Activated CD8-positive, alpha-beta memory T cell treated with anti-CD3 and anti-CD28 coated beads for 1 hour (primary cell): ENCODE results near the gene CLCN1.
"Not testable (repeated sequence)": the region's sequence is repeated elsewhere in the genome, so short reads cannot be mapped to it uniquely, and the experiment has no call there.

Experiments
- DNase-seq, 2 donors: peaks; one replicate each; pipeline ENCODE4 v3.0.0-alpha.2; 2020; ENCODE audit warnings: low read depth in 1 of 2; ENCODE audit errors: extremely low read depth in 1 of 2

Gene CLCN1

DNA sequence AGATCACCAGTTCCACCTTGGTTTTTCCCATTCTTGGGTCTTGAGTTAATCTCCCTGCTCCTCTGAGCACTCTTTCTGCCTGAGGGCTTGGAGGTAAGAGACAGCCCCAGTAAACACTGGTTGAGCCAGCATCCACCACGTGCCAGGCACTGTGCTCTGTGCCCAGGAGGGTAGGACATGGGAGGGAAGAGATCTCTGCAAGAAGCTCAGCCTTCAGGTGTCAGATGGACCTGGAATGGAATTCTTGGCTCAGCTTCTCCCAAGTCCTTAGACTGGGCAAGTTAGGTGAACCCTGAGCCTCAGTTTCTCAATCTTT is 67.7 kb downstream of the CLCN1 start:
- DNase-seq = no peak

DNA sequence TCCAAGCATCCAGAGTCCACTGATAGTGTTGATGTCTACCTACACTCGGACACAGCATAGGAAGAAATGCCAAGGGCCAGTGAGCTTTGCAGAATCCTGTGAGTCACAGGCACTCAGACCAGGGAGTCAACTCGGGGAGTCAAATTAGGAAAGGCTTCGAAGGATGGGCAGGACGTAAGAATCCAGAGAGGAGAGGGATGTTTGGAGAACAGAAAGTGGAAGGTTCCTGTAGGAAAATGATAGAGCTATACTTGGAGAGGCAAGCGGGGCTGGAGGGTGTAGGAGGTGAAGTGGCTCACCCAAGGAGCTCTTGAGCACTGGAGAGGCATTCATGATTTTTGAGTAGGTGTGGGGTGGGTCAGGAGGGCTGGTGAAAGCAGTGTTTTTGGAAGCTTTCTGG is 68.2 kb downstream of the CLCN1 start:
- DNase-seq = no peak

DNA sequence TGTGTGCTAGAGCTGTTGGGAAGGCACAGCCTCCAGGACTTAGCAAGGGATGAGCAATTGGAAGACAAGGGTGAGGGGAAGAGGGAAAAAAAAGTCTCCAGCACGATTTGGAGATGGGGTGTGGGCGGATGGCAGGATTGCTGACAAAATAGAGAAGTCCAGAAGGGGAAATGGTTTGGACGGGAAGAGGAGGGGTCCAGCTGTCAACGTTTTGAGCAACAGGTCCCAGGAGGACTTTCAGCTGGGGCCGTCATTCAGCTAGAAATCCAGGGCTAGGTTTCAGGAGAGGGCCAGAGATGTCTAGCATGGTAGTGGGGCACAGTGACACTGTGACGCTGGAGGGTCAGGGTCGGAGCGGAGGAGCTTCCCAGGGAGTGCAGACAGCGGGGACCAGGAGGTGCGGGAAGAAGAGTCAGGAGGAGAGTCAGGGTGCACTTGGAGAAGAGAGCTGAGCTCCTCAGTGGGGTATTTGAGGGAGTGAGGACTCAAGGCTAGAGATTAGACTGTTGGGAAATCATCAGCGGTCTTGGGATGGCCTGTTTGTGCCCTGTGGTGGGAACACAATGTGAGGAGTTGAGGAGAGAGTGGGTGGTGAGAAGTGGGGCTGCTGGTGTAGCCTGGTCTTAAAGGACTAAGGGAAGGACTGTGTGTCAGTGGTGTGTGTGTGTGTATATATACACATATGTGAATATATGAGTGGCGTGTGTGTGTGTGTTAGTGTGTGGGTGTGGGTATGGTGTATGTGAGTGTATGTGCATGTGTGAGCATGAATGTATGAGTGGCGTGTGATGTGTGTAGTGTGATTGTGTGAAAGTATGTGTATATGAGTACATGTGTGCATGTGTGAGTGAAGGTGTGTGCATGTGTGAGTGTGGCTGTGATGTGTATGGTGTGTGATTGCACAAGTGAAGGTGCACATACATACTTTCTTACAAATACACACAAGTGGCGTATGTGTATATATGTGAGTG is 69.0 kb downstream of the CLCN1 start:
- DNase-seq = no peak

DNA sequence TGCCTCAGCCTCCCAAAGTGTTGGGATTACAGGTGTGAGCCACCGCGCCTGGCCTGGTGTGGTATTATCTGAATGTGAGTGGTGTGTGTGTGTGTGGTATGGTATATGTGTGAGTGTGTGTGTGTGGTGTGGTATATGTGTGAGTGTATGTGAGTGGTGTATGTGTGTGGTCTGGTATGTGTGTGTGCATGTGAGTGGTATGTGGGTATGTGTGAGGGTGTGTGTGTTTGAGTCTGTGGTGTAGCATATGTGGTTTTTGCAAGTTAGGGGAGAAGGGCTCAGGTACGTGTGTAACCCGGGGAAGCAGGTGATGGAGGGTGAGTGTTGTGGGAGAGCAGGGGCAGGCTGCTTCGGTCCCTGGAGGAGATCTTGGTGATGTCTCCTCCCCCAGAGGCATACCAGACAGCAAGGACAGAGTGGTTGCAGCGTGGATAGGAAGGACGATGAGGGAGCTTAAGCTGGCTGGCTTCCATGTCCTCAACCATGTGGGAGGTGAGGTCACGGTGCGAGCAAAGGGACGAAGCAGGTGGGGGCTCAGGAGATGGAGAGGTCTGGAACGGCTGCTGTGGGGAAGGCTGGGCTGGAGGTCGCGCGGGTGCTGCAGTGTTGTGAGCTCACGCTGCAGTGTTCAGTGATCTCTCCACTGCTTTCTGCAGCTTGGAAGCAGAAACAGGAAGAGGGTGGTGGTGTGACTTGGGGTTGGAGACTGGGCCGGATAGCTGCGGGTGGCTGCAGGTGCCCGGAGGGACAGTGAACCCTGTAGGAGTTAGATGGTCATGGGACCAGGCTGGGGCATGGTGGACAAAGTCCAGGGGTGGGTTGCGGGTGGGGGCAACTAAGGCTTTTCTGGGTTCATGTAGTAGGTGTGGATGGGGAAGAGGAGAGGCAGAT is 70.2 kb downstream of the CLCN1 start:
- no peak for DNase-seq

DNA sequence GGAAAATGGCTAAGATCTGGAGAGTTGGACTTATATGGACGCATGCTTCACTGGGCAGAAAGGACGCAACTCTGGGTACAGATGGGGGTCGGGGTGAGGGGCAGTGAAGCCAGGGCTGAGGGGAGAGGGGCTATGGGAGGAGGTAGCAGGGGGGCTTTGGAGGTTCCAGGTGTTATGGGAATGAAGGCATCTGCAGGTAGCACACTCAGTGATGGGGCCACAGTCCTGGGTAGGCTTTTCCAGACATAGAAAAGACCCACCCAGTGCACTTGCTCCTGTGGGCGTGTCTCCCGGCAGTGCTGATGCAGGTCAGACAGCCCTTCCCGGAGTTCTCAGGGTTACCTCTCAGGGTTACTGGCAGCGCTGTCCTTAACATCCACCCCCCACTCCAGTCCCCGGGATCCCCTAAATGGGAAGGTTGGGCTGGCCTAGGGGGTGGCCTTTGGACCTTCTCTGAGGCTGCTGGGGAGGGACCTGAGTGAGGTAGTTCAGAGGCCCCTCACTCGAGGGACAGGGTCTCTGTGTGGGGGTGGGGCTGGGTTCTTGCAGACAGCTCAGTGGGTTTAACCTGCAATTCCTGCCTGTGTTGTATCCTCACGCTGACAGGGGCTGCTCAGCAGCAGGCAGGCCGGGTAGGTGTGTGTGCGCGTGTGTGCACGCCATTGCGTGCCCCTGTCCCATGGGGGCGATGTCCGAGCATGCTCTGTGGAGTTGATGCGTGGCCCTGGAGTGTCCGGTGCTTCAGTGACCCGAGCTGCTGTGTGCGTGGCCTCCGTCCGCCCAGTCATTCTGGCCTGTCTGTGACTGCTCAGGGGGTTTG is 71.5 kb downstream of the CLCN1 start:
- no peak for DNase-seq

DNA sequence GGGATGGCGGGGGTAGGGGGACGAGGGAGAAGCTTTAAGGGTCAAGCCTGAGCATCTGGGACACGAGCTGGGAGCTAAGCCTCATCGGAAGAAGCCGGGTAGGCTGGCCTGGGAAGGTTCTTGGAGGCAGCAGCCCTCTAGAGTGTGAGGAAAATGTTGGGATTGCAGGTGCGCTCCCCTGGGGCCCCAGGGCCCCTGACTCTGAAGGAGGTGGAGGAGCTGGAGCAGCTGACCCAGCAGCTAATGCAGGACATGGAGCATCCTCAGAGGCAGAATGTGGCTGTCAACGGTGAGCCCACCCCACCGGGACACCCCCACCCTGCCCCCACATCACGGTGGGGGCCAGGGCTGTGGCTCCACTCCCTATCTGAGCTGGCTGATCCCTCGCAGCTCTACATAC is 72.1 kb downstream of the CLCN1 start:
- DNase-seq = no peak

DNA sequence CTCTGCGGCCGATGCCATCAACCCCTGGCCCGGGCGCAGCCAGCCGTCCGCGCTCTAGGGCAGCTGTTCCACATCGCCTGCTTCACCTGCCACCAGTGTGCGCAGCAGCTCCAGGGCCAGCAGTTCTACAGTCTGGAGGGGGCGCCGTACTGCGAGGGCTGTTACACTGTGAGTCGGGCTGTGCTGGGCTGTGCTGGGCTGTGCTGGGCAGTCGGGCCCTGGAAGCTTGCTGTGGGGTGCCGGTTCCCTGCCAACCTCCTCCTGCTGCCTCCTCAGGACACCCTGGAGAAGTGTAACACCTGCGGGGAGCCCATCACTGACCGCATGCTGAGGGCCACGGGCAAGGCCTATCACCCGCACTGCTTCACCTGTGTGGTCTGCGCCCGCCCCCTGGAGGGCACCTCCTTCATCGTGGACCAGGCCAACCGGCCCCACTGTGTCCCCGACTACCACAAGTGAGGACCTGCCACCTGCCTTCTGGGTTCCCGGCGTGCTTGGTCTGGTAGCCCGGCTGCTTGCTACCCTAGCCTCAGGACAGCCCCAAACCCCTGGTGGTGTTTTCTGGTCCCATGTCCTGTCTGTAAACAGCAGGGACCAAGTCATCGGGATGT is 72.7 kb downstream of the CLCN1 start:
- no peak for DNase-seq

DNA sequence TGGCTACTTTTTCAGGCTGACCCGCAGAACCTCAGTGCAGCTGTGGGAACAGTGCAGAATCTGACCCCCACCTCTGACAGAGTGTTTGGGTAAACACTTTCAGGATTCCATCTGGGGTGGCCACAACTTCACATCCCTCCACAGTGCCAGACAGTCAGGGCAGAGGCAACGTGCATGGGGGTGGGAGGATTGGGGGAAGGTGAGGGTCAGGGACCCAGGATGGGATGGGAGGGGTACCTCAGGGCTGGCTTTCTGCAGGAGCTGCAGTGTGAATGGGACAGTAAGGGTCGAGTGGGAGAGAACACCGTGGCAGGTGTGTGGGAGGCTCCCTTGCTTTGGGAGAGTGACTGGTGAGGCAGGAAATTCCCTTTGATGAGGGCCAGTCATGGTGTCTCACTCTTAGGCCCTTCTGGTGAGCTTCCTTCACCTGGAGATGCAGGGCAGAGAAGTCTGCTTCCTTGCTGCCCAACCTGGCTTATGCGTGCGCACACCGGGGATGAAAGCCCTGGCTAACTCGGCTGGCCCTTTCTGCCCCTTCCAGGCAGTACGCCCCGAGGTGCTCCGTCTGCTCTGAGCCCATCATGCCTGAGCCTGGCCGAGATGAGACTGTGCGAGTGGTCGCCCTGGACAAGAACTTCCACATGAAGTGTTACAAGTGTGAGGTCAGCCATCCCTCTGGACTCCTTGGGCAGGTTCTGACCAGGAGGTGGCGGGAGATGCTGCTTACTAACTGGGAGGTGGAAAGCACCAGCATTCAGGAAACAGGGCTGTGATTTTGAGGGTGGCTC is 73.6 kb downstream of the CLCN1 start:
- no peak for DNase-seq

DNA sequence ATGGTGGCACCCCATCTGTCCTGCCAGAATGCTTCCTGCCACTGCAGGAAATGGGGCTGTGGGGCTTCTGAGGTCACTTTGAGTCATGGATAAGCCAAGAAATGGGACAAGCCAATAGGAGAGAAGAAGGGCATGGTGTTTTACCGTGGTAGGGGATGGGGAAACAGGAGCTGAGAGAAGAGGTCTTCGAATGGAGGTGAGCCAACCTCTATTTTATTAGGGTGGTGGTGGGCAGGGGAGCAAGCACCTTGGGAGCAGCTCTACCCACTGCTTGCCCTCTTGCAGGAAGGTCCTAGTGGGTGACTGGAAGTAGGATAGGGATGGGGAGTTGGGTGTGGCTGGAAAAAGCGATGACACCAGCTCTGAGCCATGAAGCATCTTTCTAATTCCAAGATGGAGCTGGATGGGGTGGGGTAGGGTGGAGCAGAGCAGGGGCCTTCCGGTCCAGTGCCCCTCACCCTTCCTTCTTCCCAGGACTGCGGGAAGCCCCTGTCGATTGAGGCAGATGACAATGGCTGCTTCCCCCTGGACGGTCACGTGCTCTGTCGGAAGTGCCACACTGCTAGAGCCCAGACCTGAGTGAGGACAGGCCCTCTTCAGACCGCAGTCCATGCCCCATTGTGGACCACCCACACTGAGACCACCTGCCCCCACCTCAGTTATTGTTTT is 74.3 kb downstream of the CLCN1 start:
- DNase-seq = no peak

DNA sequence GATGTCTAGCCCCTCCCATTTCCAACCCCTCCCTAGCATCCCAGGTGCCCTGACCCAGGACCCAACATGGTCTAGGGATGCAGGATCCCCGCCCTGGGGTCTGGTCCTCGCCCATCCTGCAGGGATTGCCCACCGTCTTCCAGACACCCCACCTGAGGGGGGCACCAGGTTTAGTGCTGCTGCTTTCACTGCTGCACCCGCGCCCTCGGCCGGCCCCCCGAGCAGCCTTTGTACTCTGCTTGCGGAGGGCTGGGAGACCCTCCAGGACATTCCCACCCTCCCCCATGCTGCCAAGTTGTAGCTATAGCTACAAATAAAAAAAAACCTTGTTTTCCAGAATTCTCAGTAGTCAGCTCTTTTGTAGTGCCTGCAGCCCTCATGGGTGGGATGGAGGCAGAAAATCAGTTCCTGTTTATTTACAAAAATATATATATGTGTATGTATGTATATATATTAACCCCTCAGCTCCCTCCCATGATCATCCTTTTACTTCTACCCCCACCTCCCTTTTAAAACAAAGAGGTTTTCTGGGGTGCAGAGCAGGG is 74.9 kb downstream of the CLCN1 start:
- DNase-seq = no peak

DNA sequence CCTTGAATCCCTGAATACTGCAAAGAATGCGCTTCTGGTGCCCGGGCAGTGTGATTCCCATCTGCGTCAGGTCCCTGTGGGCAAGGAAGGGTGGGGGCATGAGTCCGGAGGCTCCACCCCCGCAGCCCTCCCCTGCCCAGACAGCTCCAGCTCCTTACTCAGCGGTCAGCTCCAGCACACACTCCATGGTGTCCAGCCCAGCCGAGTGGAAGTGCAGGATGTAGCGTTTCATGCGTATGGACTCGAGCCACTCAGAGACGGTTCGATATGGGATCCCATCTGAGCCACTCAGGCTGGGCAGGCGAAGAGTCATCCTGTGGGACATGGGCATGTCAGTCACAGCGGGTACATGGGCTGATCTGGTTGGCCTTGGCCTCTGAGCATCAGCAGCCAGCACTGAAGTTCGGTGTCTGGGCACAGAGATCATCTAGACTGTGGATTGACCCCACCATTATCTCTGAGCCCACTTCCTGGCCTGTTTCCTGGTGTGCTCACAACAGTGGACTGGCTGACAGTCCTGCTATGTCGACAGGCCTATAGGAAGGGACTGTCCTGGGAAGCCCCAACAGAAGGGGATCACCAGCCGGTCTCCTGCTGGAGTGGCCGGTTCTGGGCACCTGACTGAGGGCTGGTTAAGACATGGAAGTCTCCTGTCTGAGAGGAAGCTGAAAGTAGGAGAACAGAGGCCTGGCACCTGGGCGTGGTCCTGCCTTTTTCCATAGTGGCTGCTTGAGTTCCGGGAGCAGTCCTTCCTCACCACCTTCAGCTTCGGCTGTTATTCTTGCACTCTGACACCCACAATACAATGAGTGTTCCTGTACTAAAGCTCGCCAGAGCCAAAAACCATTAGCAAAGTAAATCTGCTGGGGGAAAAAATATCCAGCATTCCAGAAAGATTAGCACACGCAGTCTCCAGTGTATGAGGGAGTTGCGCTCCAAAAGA is 75.8 kb downstream of the CLCN1 start:
- no peak for DNase-seq

DNA sequence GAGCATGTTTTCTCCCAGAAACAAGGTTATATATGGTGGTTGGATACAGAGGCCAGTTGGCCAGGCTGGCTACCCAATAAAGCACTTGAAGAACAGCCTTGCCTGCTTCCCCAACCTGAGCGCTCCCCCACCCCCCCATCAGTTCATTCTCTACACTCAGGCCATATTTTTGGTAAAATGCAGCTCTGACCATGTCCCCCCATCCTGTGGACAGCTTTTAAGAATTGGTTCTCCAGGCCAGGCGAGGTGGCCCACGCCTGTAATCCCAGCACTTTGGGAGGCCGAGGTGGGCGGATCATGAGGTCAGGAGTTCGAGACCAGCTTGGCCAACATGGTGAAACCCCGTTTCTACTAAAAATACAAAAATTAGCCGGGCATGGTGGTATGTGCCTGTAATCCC is 76.5 kb downstream of the CLCN1 start:
- not testable (repeated sequence) for DNase-seq

DNA sequence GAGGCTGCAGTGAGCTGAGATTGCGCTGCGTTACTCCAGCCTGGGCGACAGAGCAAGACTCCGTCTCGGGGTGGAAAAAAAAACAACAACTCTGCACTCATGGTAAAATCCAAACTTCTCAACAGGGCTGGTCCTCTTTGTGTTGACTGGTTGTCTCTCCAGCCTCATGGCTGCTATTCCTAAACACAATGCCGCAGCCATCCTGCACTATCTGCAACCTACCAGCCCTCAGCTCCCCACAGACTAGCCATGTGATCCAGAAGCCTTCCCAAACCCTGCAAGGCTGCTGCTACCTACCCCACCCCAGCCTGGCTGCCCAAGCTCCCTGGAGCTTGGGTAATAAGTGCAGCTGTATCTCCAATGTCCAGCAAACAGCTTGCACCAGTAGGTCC is 77.0 kb downstream of the CLCN1 start:
- no peak for DNase-seq

DNA sequence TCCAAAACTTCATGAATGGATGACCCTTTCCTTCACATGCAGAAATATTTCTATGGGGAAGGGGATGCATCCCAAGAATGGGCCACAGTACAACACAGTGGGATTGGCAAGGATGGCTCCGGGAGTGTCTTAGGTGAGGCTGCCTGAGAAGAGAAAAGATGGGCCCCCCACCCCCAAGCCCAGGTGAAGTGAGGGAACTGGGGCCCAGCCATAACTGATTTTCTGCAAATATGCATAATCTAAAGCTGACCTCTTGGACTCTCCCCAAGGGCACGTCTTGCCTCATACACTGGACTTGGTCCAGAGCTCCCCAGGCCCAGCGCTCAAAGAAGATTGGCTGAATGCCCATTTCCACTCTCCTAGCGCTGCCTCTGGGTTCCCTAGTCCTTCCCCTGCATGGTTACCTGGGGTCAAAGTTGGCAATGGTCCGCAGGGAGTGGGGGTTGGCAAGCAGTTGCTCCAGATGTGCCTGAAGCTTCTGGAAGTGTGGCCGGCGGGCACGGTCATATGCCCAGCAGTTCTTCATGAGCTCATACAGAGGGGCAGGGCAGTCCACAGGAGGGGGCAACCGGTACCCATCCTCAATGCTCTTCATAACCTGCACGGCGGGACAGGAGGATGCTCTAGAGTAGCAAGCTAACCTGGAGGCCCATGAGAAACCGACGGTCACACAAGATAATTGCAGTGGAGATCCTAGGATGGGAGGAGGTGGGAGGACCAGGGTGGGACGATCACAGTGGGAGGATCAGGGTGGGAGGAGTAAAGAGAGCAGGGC is 77.5 kb downstream of the CLCN1 start:
- DNase-seq = no peak

DNA sequence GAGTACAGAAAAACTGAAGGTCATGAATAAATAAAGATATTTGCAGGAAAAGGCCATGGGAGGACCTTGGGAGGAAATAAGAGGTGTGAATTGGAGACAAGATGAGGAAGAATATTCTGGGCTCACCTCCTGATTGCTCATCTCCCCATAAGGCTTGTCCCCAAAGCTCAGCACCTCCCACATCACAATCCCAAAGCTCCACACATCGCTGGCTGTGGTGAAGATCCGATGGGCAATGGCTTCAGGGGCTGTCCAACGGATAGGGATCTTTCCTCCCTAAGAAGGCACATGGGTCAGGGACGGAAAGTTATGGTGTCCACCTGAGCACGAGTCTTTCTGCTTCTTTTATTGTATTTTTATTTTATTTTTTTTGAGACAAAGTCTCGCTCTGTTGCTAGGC is 78.2 kb downstream of the CLCN1 start:
- DNase-seq = no peak

DNA sequence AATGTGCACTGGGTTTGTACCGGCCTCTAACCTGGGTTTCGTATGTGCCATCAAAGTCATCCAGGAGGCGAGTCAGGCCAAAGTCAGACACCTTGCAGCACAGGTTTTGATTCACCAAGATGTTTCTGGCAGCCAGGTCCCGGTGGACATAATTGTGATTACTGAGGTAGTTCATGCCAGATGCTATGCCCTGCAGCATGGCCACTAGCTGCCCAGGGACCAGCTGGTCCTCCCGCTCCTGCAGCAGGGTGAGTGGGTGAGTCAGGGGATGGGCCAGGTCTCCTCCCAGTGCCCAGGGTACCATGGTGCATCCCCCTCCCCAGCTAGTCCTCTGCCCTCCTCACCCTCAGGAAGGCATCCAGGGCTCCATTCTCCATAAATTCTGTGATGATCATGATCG is 78.9 kb downstream of the CLCN1 start:
- no peak for DNase-seq
